Measurements from ENCODE around the gene DNASE1L1.
A peak's percentile ranks its signal among the peaks of the same experiment; 100 is the strongest.

The DNASE1L1 gene

DNA sequence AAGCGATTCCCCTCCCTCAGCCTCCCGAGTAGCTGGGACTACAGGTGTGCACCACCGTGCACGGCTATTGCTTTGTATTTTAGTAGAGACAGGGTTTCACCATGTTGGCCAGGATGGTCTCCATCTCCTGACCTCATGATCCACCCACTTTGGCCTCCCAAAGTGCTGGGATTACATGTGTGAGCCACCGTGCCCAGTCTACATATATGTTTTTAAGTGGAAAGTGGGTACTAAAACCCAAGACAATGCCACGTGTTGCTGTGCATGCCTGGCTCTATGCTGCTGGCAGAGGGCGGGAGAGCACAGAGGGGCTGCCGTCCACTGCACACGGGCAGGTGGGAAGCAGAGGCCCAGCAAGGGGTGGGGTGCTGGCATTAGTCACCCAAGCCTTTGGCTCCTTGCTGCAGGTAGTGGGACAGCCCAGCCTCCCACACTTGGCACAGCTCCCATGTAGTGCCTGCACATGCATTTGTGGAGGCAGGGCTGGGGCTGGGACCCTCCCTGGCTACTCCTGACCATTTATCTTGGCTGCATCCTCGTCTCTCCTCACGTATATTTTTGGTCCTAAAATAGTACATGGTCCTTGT is 26.5 kb downstream of the DNASE1L1 start:
- no peak for DNase-seq (ENCODE audit: low spot score)

GRCh38 chrX:154381271-154381670 is 27.8 kb downstream of the DNASE1L1 start:
- DNase-seq (ENCODE audit: low spot score) = no peak

DNA sequence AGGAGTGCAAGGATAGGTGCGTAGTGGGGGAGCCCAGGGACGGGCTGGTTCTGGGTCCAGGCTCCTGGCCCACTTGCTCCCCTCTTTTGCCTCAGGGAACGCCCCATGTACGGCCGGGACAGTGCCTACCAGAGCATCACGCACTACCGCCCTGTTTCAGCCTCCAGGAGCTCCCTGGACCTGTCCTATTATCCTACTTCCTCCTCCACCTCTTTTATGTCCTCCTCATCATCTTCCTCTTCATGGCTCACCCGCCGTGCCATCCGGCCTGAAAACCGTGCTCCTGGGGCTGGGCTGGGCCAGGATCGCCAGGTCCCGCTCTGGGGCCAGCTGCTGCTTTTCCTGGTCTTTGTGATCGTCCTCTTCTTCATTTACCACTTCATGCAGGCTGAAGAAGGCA is 28.3 kb downstream of the DNASE1L1 start:
- DNase-seq (ENCODE audit: low spot score) = no peak

DNA sequence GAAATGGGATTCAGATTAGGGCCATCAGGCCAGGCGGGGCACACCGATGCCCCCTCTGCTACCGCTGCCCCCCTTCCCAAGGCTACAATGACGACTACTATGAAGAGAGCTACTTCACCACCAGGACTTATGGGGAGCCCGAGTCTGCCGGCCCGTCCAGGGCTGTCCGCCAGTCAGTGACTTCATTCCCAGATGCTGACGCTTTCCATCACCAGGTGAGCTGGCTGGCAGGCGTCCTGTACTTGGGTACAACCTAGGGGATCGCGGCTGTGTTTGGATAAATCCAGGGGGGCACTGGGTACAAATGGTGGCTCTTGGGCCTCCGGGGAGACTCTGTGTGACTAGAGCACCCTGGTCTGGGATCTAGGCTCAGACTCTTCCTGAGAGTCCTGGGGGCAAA is 28.9 kb downstream of the DNASE1L1 start:
- DNase-seq (ENCODE audit: low spot score) = no peak

- no peak for DNase-seq (ENCODE audit: low spot score)
These were observed 29.5 kb downstream of the DNASE1L1 start for GRCh38 chrX:154379569-154379951.

GRCh38 chrX:154378799-154379568 is 30.1 kb downstream of the DNASE1L1 start, which contains the start of gene EMD:
Gene EMD, plus strand, starts transcription at chrX:154379295. Its CDS starts 190 bp downstream, at chrX:154379485.
- peak; percentile 97 for DNase-seq (ENCODE audit: low spot score)

DNA sequence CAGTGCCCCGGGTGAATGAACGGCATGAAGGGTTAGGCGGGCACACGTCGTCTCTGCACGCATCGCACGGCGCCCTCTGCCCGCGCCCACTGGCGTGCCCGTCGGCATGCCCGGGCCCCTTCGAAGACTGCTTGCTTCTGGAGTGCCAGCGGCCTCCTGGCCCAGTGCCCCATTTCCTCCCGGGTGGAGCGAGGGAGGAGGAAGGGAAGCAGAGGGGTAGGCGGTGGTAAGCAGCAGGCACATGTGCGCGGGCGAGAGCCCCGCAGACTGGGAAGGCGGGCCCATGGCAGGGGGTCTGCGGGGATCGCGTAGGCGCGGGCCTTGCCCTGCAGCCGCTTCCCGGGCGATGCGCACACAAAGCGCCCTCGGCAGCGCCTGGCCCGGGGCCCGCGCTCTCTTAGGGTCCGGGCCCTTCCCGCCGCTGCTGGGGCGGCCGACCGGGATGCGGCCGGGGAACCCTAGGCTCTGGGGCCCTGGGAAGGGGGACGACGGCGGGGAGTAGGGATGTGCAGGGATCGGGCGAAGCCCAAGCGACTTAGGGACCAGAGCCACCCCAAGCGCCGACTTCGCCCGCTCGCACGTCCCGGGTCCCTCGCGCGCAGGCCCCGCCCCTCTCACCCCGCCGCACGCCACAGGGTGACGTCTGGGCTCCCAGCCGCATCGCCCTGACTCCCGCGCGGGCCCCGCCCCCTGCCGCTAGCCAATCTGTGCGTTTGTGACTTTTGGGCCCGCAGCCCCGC is 30.8 kb downstream of the DNASE1L1 start:
- peak; percentile 44 for DNase-seq (ENCODE audit: low spot score)

GRCh38 chrX:154376774-154377173 is 32.3 kb downstream of the DNASE1L1 start:
- no peak for DNase-seq (ENCODE audit: low spot score)

- no peak for DNase-seq (ENCODE audit: low spot score)
These were observed 33.9 kb downstream of the DNASE1L1 start for GRCh38 chrX:154375156-154375504.

GRCh38 chrX:154374313-154375155 is 34.5 kb downstream of the DNASE1L1 start, which contains the start of gene FLNA:
Gene FLNA, minus strand, starts transcription at chrX:154374634. Its CDS starts 3,389 bp downstream, at chrX:154371245.
- no peak for DNase-seq (ENCODE audit: low spot score)

- DNase-seq (ENCODE audit: low spot score) = peak; percentile 89
These were observed 35.4 kb downstream of the DNASE1L1 start for GRCh38 chrX:154373340-154374306.

DNA sequence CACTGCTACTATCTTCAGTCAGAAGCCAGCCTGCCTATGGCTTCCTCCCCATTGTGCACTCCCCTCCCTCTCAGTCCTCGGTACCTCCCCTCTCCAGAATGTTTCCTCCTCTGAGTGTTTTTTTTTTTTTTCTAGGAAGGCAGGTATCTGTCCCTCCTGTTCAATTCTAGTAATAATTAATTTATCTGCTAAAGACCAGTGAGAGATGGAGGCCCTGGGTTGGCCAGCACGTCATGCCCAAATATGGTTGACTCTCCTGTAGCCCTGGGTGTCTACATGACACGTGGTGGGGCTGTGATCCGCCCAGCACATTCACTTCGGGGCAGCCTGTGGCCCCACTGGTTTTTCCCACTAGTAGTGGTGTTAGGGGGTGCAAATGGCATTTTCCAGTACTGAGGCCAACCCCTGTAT is 36.4 kb downstream of the DNASE1L1 start:
- peak; percentile 55 for DNase-seq (ENCODE audit: low spot score)

- DNase-seq (ENCODE audit: low spot score) = no peak
These were observed 37.2 kb downstream of the DNASE1L1 start for GRCh38 chrX:154371789-154372300.

DNA sequence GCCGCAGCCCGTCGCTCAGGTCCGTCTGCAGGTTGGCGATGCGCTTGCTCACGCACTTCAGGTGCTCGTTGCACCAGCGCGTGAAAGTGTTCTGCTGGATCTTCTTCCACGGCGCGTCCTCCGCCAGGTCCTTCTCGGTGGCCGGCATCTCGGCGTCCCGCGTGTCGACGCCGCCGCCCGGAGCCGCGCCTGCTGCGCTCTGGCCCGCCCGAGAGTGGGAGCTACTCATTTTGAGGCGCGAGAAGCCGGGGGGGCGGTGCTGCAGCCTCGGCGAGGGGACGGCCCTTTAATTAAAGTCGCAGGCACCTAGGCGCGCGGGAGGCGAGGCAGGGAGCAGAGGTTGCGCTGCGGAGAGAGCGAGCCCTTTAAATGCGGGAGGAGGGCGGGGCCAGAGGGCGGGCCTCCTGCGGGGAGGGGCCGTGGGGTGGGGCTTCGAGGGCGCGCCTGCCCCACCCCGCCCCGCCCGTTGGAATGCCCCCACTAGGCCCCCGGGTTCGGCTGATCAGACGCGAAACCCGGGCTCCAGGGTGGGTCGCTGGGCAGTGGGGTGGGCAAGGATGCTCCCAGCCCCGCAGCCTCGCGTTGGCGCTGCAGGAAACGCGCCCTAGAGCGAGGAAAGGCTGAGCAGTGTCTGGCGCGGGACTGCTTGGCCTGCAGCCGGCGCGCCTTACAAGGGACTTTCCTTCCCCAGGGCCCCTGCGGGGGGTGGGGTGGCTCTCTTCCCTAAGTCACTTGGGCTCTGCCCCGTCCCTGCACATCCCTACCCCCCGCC is 37.9 kb downstream of the DNASE1L1 start:
- peak; percentile 93 for DNase-seq (ENCODE audit: low spot score)

DNA sequence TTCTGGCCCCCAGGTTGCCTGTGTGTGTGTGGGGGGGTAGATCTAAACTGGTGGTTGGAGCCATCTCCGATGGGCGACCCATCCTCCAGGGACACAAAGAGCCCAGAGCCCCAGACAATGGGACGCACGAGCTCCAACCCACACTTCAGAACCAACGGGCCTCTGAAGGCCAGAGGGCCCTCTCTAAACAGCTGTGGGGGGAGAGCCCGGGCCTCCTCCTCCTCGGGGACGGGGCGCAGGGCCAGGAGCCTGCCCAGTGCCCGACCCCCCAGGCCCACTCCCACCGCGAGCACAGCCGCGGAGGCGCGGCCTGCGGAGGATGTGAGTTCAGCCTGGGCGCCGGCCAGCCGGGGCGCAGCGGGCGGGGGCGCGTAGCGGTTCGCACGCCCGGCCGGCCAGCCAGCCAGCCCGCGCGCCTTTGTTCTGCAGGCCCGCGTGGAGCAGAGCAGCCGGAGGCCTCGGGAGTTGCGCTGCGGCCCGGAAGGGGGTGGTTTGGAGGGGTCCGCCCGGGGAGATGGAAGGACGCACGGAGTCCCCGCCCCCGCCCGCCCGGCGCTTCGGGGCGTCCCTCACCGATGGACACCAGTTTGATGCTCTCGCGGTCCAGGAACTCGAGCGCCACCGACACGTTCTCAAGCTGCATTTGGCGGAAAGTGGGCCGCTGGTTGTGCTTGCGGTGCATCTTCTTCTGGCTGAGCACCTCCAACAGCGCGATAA is 38.6 kb downstream of the DNASE1L1 start:
- DNase-seq (ENCODE audit: low spot score) = no peak

- peak; percentile 88 for DNase-seq (ENCODE audit: low spot score)
These were observed 39.4 kb downstream of the DNASE1L1 start for GRCh38 chrX:154369449-154370299.

DNA sequence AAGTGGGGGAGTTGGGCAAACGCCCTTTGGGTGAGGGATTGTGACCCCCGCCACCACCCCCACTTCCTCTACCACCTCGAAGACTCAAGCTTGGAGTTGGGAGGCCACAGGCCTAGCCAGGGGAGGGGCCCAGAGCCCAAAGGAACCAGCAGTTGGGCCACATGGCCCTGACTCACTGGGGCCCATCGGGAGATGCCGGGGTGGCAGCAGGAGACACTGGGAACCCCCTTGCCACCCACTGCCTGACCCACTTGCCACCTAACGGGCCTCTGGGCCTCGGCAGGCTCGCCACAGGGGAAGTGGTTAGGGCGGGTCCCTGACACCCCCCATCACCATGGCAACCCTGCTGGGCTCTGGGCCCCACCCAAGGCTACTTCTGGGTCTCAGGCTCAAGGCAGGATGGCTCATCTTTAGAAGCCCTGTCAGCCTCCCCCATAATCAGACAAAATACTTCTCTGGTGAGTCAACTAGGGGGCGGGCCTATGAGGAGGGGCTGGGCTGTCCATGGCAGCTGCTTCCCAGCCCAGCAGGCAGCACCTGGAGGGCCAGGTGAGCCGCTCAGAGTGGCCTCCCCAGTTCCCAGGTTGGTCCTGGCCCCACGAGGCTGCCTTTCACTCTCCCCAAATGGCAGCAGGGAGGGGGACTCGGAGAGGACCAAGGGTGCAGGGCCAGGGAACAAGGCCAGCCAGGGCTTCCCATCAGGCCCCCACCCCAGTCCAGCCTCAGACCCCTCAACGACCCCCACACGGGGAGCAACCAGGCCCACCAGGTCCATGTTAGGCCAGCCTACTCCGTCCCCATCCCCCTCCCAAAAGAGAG is 40.2 kb downstream of the DNASE1L1 start:
- DNase-seq (ENCODE audit: low spot score) = no peak
